ENCODE data around the gene RGS1. TPM values are rescaled to one million over a fixed set of nuclear protein-coding genes. Genes with fewer than 3 reads are reported as not detected.

The RGS1 gene
- total RNA-seq, 1 experiment from 2014 or later, result not detected

GRCh38 chr1:192603218-192603787 is 27.7 kb downstream of the RGS1 start:
- H4K20me1 ChIP-seq (ENCODE audit: insufficient read depth), result no peaks in the 10 kb centered on the region
- TF ChIP-seq TCF7L2 (IDR thresholded peaks at IDR 0.05; ENCODE audit: borderline replicate concordance, extremely low read depth, insufficient read depth, insufficient read length), result no peak
- no peak for TF ChIP-seq EZH2 (IDR thresholded peaks at IDR 0.05)
- no peak for TF ChIP-seq SP1 (IDR thresholded peaks at IDR 0.05; ENCODE audit: low read depth)
- no peak for TF ChIP-seq CBX3 (IDR thresholded peaks at IDR 0.05; ENCODE audit: low read depth)
- no peak for TF ChIP-seq CEBPB (IDR thresholded peaks at IDR 0.05; ENCODE audit: low read depth)
- no peak for TF ChIP-seq JUND (IDR thresholded peaks at IDR 0.05)
- TF ChIP-seq, protein P1, sequence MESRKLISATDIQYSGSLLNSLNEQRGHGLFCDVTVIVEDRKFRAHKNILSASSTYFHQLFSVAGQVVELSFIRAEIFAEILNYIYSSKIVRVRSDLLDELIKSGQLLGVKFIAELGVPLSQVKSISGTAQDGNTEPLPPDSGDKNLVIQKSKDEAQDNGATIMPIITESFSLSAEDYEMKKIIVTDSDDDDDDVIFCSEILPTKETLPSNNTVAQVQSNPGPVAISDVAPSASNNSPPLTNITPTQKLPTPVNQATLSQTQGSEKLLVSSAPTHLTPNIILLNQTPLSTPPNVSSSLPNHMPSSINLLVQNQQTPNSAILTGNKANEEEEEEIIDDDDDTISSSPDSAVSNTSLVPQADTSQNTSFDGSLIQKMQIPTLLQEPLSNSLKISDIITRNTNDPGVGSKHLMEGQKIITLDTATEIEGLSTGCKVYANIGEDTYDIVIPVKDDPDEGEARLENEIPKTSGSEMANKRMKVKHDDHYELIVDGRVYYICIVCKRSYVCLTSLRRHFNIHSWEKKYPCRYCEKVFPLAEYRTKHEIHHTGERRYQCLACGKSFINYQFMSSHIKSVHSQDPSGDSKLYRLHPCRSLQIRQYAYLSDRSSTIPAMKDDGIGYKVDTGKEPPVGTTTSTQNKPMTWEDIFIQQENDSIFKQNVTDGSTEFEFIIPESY (IDR thresholded peaks at IDR 0.05; ENCODE audit: extremely low read depth, insufficient replicate concordance, low read length), result no peak
- no peak for TF ChIP-seq SIN3A (IDR thresholded peaks at IDR 0.05; ENCODE audit: low read depth)
- no peak for TF ChIP-seq RAD21 (IDR thresholded peaks at IDR 0.05; ENCODE audit: low read depth)
- TF ChIP-seq ELF1 (IDR thresholded peaks at IDR 0.05; ENCODE audit: borderline replicate concordance, low read depth), result no peak
- TF ChIP-seq CTCF (IDR thresholded peaks at IDR 0.05 in 2 of 3, conservative IDR thresholded peaks at IDR 0.05 in 1 of 3; ENCODE audit: borderline replicate concordance in 1 of 3, insufficient read depth in 1 of 3, low read depth in 2 of 3, low read length in 2 of 3), result no peak
- no peak for TF ChIP-seq SRF (IDR thresholded peaks at IDR 0.05; ENCODE audit: low read depth)
- no peak for TF ChIP-seq FOSL1 (IDR thresholded peaks at IDR 0.05; ENCODE audit: low read depth)
- no peak for TF ChIP-seq YY1 (IDR thresholded peaks at IDR 0.05; ENCODE audit: extremely low read depth, insufficient replicate concordance, low read depth, low read length)
- no peaks in the 10 kb centered on the region for H3K36me3 ChIP-seq (ENCODE audit: control insufficient read depth in 1 of 2, insufficient read depth in 2 of 2, low read length in 2 of 2)
- H3K27ac ChIP-seq (ENCODE audit: low read depth, low read length), result no peak overlapping the region
- no peak overlapping the region for H3K4me3 ChIP-seq (replicated peaks in 1 of 2; ENCODE audit: low read depth in 1 of 2, low read length in 2 of 2)
- H3K9me3 ChIP-seq (ENCODE audit: control insufficient read depth in 1 of 2, insufficient read depth in 1 of 2, low read depth in 1 of 2, low read length in 2 of 2), result no peaks in the 10 kb centered on the region
- H3K4me2 ChIP-seq (ENCODE audit: low read length), result no peak overlapping the region
- no peak overlapping the region for H2AFZ ChIP-seq (ENCODE audit: low read depth, low read length, poor library complexity, severe bottlenecking)
- H3K4me1 ChIP-seq (ENCODE audit: control insufficient read depth in 1 of 2, insufficient read depth in 2 of 2, low read length in 2 of 2), result peaks cover 0 to 6% of the 10 kb centered on the region in 2 experiments; a peak in 2 of 4 replicates
- no peaks in the 10 kb centered on the region for H3K27me3 ChIP-seq (ENCODE audit: insufficient read depth, low read length)
- intact Hi-C loops (cut with micrococcal nuclease), result no loop called here
- ATAC-seq (no peak), DNase-seq (ENCODE audit: low read depth, low spot score) (no peak)
- H3K79me2 ChIP-seq (ENCODE audit: insufficient read depth, low read length), result no peaks in the 10 kb centered on the region
- no peaks in the 10 kb centered on the region for H3K9me2 ChIP-seq (ENCODE audit: insufficient read depth)
- ChIA-PET POLR2A (no interaction called here), RAD21 (ENCODE audit: low non-redundant PET in 1 of 2, low total read pairs in 2 of 2, uncharacterized antibody in 2 of 2, unreplicated experiment in 2 of 2) (no interaction called here), CTCF (no interaction called here)
- no peak overlapping the region for H3K9ac ChIP-seq (ENCODE audit: low read length)
- no TSS peak for BruUV-seq (replicated peaks)

All from HCT116 (cell line).